C4-2B (cell line): ENCODE measurements around the gene PLCB3.

Source experiments
- ZFX ChIP-seq: fragments of 450-650 bp; IDR thresholded peaks from 2 replicates; pipeline ENCODE4 v1.6.1; 2017
- TF ChIP-seq, protein P1 (sequence below): fragments of 450-650 bp; conservative IDR thresholded peaks from 2 replicates; pipeline ENCODE4 v1.5.1; 2017; ENCODE audit warnings: mild to moderate bottlenecking

- TF ChIP-seq, protein P1, sequence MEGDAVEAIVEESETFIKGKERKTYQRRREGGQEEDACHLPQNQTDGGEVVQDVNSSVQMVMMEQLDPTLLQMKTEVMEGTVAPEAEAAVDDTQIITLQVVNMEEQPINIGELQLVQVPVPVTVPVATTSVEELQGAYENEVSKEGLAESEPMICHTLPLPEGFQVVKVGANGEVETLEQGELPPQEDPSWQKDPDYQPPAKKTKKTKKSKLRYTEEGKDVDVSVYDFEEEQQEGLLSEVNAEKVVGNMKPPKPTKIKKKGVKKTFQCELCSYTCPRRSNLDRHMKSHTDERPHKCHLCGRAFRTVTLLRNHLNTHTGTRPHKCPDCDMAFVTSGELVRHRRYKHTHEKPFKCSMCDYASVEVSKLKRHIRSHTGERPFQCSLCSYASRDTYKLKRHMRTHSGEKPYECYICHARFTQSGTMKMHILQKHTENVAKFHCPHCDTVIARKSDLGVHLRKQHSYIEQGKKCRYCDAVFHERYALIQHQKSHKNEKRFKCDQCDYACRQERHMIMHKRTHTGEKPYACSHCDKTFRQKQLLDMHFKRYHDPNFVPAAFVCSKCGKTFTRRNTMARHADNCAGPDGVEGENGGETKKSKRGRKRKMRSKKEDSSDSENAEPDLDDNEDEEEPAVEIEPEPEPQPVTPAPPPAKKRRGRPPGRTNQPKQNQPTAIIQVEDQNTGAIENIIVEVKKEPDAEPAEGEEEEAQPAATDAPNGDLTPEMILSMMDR = no peak
- TF ChIP-seq ZFX = no peak
Observed at GRCh38 chr11:64317325-64317960, 66.1 kb downstream of the PLCB3 start, which contains the start of gene TRMT112.
